Vagina (tissue), 2 donors: ENCODE data around the gene SPATA6L.

Source experiments
- CTCF ChIP-seq, 3 experiments: fragments of 450-650 bp in 2 of 3; fragments of 200-600 bp in 1 of 3; sonication (generic) in 1 of 3; IDR thresholded peaks; one replicate each; pipeline ENCODE4 v1.5.1; 2017 to 2019; ENCODE audit warnings: antibody characterized with exemption in 3 of 3, mild to moderate bottlenecking in 2 of 3, moderate library complexity in 2 of 3
- POLR2A ChIP-seq, 2 donors: fragments of 450-650 bp; IDR thresholded peaks; one replicate each; pipeline ENCODE4 v1.6.1; 2017; ENCODE audit warnings: antibody characterized with exemption in 2 of 2, mild to moderate bottlenecking in 2 of 2, moderate library complexity in 2 of 2
- POLR2AphosphoS5 ChIP-seq, 2 donors: sonication (generic); formaldehyde crosslinking; IDR thresholded peaks; one replicate each; pipeline ENCODE4 v1.9.0; 2017; ENCODE audit warnings: antibody characterized with exemption in 2 of 2, mild to moderate bottlenecking in 2 of 2, low read depth in 1 of 2; ENCODE audit not compliant: insufficient read depth in 1 of 2

GRCh38 chr9:4549751-4550295, 116.5 kb downstream of the SPATA6L start:
- no peak for TF ChIP-seq CTCF (IDR thresholded peaks at IDR 0.05)
- TF ChIP-seq POLR2AphosphoS5 (IDR thresholded peaks at IDR 0.05; ENCODE audit: insufficient read depth in 1 of 2, low read depth in 1 of 2), result no peak
- TF ChIP-seq POLR2A (IDR thresholded peaks at IDR 0.05), result no peak
